Tibial nerve (tissue), 4 donors: Measurements from ENCODE around the gene FAM124B. TPM values are rescaled to one million over a fixed set of nuclear protein-coding genes. Genes with fewer than 3 reads are reported as not detected.

Source experiments
- DNase-seq, 2 donors: peaks; one replicate each; pipeline ENCODE4 v3.0.0-alpha.2; 2019; ENCODE audit warnings: low spot score in 2 of 2
- H3K27ac ChIP-seq, 4 donors: fragments of 200-600 bp; sonication (generic) in 3 of 4; one replicate each; pipeline ENCODE4 v1.5.1; 2017 to 2019; ENCODE audit warnings: mild to moderate bottlenecking in 1 of 4
- H3K27me3 ChIP-seq, 2 donors: fragments of 200-600 bp; sonication (generic) in 1 of 2; one replicate each; pipeline versions ENCODE4 v1.5.1 to v1.6.0; 2017 to 2019
- H3K36me3 ChIP-seq, 3 donors: fragments of 200-600 bp; sonication (generic); one replicate each; pipeline ENCODE4 v1.5.1; 2018 to 2019
- H3K4me1 ChIP-seq, 4 donors: fragments of 200-600 bp; sonication (generic) in 3 of 4; one replicate each; pipeline ENCODE4 v1.5.1; 2017 to 2019
- H3K4me3 ChIP-seq, 4 donors: fragments of 200-600 bp; sonication (generic) in 3 of 4; one replicate each; pipeline ENCODE4 v1.5.1; 2017 to 2019; ENCODE audit warnings: mild to moderate bottlenecking in 1 of 4, moderate library complexity in 1 of 4
- H3K9me3 ChIP-seq, 4 donors: fragments of 200-600 bp; sonication (generic) in 3 of 4; one replicate each; pipeline ENCODE4 v1.5.1; 2017 to 2019
- EP300 ChIP-seq, 2 donors: sonication (generic); formaldehyde crosslinking; IDR thresholded peaks; one replicate each; pipeline ENCODE4 v1.6.1; 2017; ENCODE audit warnings: antibody characterized with exemption in 2 of 2, mild to moderate bottlenecking in 1 of 2
- POLR2A ChIP-seq, 2 donors: fragments of 450-650 bp; IDR thresholded peaks; one replicate each; pipeline ENCODE4 v1.6.1; 2017; ENCODE audit warnings: antibody characterized with exemption in 2 of 2, mild to moderate bottlenecking in 2 of 2, moderate library complexity in 2 of 2
- WGBS, 2 donors: methylation state at CpG; one replicate each; pipeline ENCODE4 v1.1.5; 2018; 5-methylcytosine and 5-hydroxymethylcytosine counted together
- total RNA-seq, 4 donors: library from RNA; depleted of rRNA; stranded (reverse); fragments of >200 nt; gene quantifications; one replicate each; pipeline ENCODE4 v1.1.0, GENCODE V29; 2016
- TF ChIP-seq, protein P1 (sequence below), 5 experiments: fragments of 200-600 bp in 3 of 5; fragments of 450-650 bp in 2 of 5; sonication (generic) in 3 of 5; IDR thresholded peaks; one replicate each; pipeline ENCODE4 v1.5.1; 2016 to 2019; ENCODE audit warnings: antibody characterized with exemption in 5 of 5, mild to moderate bottlenecking in 3 of 5, moderate library complexity in 2 of 5

Gene FAM124B
- total RNA-seq, 4 donors from 2014 or later, result 0.84 to 12.3 (median 5.9) TPM

GRCh38 chr2:224328798-224329197 is 73.1 kb downstream of the FAM124B start:
- H3K27me3 ChIP-seq, result no peaks in the 10 kb centered on the region
- TF ChIP-seq EP300 (IDR thresholded peaks at IDR 0.05) (no peak), POLR2A (IDR thresholded peaks at IDR 0.05) (no peak)
- TF ChIP-seq, protein P1, sequence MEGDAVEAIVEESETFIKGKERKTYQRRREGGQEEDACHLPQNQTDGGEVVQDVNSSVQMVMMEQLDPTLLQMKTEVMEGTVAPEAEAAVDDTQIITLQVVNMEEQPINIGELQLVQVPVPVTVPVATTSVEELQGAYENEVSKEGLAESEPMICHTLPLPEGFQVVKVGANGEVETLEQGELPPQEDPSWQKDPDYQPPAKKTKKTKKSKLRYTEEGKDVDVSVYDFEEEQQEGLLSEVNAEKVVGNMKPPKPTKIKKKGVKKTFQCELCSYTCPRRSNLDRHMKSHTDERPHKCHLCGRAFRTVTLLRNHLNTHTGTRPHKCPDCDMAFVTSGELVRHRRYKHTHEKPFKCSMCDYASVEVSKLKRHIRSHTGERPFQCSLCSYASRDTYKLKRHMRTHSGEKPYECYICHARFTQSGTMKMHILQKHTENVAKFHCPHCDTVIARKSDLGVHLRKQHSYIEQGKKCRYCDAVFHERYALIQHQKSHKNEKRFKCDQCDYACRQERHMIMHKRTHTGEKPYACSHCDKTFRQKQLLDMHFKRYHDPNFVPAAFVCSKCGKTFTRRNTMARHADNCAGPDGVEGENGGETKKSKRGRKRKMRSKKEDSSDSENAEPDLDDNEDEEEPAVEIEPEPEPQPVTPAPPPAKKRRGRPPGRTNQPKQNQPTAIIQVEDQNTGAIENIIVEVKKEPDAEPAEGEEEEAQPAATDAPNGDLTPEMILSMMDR (IDR thresholded peaks at IDR 0.05), result no peak
- H3K4me1 ChIP-seq, result no peaks in the 10 kb centered on the region
- H3K9me3 ChIP-seq, result no peaks in the 10 kb centered on the region
- H3K36me3 ChIP-seq, result no peaks in the 10 kb centered on the region
- no peak for DNase-seq
- H3K4me3 ChIP-seq, result no peak overlapping the region
- no peak overlapping the region for H3K27ac ChIP-seq
- WGBS, 2 donors, result 82 to 88% methylated on average over 3 of the region's 3 CpGs

Other genes with a start within 250 kb of the FAM124B start
- 10 to 100 TPM; 63.0 to 72.2 (median 67.3) TPM for gene CUL3, start 183.3 kb upstream of the FAM124B start, total RNA-seq